GM12801 (cell line): ENCODE data around the gene ELAPOR1.

Source experiments
- CTCF ChIP-seq: IDR thresholded peaks from one replicate; pipeline ENCODE4 v1.5.1; 2011; ENCODE audit warnings: control low read depth; ENCODE audit not compliant: insufficient read length; ENCODE audit errors: extremely low read depth

The ELAPOR1 gene

GRCh38 chr1:109133002-109133706, 19.2 kb downstream of the ELAPOR1 start:
- no peak for TF ChIP-seq CTCF

GRCh38 chr1:109133815-109134214, 19.9 kb downstream of the ELAPOR1 start:
- TF ChIP-seq CTCF, result no peak

GRCh38 chr1:109134423-109134822, 20.5 kb downstream of the ELAPOR1 start:
- TF ChIP-seq CTCF, result no peak

- no peak for TF ChIP-seq CTCF
Observed at GRCh38 chr1:109135940-109136339, 22.0 kb downstream of the ELAPOR1 start.

- TF ChIP-seq CTCF, result no peak
Observed at GRCh38 chr1:109136766-109137165, 22.9 kb downstream of the ELAPOR1 start.

- no peak for TF ChIP-seq CTCF
Observed at GRCh38 chr1:109137958-109138357, 24.0 kb downstream of the ELAPOR1 start.

- no peak for TF ChIP-seq CTCF
Observed at GRCh38 chr1:109138358-109138757, 24.4 kb downstream of the ELAPOR1 start.
